Neural cell (in vitro differentiated cells): ENCODE results near the gene KCNIP4. TPM values are rescaled to one million over a fixed set of nuclear protein-coding genes. Genes with fewer than 3 reads are reported as not detected.

Experiments used
- H2AFZ ChIP-seq: fragments of 200-600, 300-800 bp; sonication (generic), shearing (Covaris generic); 2 replicates; pipeline ENCODE4 v1.6.0; 2014; ENCODE audit warnings: low read depth, mild to moderate bottlenecking, antibody characterized with exemption, low read length, moderate library complexity
- H3F3A ChIP-seq: fragments of 200-600 bp; shearing (Covaris generic); 2 replicates; pipeline ENCODE4 v1.6.1; 2016; ENCODE audit warnings: mild to moderate bottlenecking, moderate library complexity, mixed read lengths, antibody characterized with exemption, low read length; ENCODE audit not compliant: insufficient read depth, poor library complexity, severe bottlenecking
- H3K27ac ChIP-seq: fragments of 200-600, 300-800 bp; sonication (generic), shearing (Covaris generic); 2 replicates; pipeline ENCODE4 v1.5.1; 2014; ENCODE audit warnings: mild to moderate bottlenecking, low read length, moderate library complexity
- H3K27me3 ChIP-seq: fragments of 300-800, 200-600 bp; sonication (generic), shearing (Covaris generic); 2 replicates; pipeline ENCODE4 v1.6.0; 2014; ENCODE audit warnings: mild to moderate bottlenecking, low read depth, low read length, moderate library complexity; ENCODE audit not compliant: insufficient read depth
- H3K36me3 ChIP-seq: fragments of 300-800, 200-600 bp; sonication (generic), shearing (Covaris generic); 2 replicates; pipeline ENCODE4 v1.5.1; 2014; ENCODE audit warnings: mild to moderate bottlenecking, antibody characterized with exemption, low read length, moderate library complexity; ENCODE audit not compliant: insufficient read depth
- H3K4me2 ChIP-seq: fragments of 300-800, 200-600 bp; sonication (generic), shearing (Covaris generic); 2 replicates; pipeline ENCODE4 v1.6.0; 2014; ENCODE audit warnings: mild to moderate bottlenecking, low read length
- H3K4me3 ChIP-seq: fragments of 300-800, 200-600 bp; sonication (generic), shearing (Covaris generic); 2 replicates; pipeline ENCODE4 v1.5.1; 2014; ENCODE audit warnings: mild to moderate bottlenecking, low read length, moderate library complexity
- H3K79me2 ChIP-seq: fragments of 200-600 bp; shearing (Covaris generic); replicated peaks from 2 replicates; pipeline ENCODE4 v1.6.0; 2014; ENCODE audit warnings: mild to moderate bottlenecking, low read length, moderate library complexity; ENCODE audit not compliant: insufficient read depth
- H3K9ac ChIP-seq: fragments of 300-800, 200-600 bp; sonication (generic), shearing (Covaris generic); 2 replicates; pipeline ENCODE4 v1.6.1; 2016; ENCODE audit warnings: mild to moderate bottlenecking, low read length, mixed read lengths
- H3K9me2 ChIP-seq: fragments of 200-600 bp; shearing (Covaris generic); 2 replicates; pipeline ENCODE4 v1.6.1; 2016; ENCODE audit warnings: mild to moderate bottlenecking, low read length, mixed read lengths; ENCODE audit not compliant: insufficient read depth
- H3K9me3 ChIP-seq: fragments of 200-600, 300-800 bp; sonication (generic), shearing (Covaris generic); 2 replicates; pipeline ENCODE4 v1.6.1; 2016; ENCODE audit warnings: mild to moderate bottlenecking, mixed run types, low read length, moderate library complexity, mixed read lengths
- H4K20me1 ChIP-seq: fragments of 200-600 bp; shearing (Covaris generic); 2 replicates; pipeline ENCODE4 v1.6.1; 2016; ENCODE audit warnings: mild to moderate bottlenecking, mixed run types; ENCODE audit not compliant: insufficient read depth
- CTCF ChIP-seq: fragments of 450-650 bp; IDR thresholded peaks from 2 replicates; pipeline ENCODE4 v1.5.1; 2014; ENCODE audit warnings: antibody characterized with exemption, mild to moderate bottlenecking, moderate library complexity; ENCODE audit not compliant: poor library complexity, severe bottlenecking
- EP300 ChIP-seq: fragments of 450-650 bp; conservative IDR thresholded peaks from 2 replicates; pipeline ENCODE4 v1.6.1; 2014; ENCODE audit warnings: antibody characterized with exemption, mild to moderate bottlenecking, moderate library complexity; ENCODE audit not compliant: poor library complexity, severe bottlenecking
- EZH2 ChIP-seq: fragments of 200-600, 300-800 bp; shearing (Covaris generic), sonication (generic); IDR thresholded peaks from 2 replicates; pipeline ENCODE4 v1.6.1; 2014; ENCODE audit warnings: antibody characterized with exemption, low read length, borderline replicate concordance, mild to moderate bottlenecking; ENCODE audit not compliant: insufficient read depth, poor library complexity, severe bottlenecking
- MXI1 ChIP-seq: fragments of 450-650 bp; conservative IDR thresholded peaks from 2 replicates; pipeline ENCODE4 v1.6.1; 2014; ENCODE audit warnings: antibody characterized with exemption, mild to moderate bottlenecking; ENCODE audit not compliant: poor library complexity, severe bottlenecking
- POLR2AphosphoS5 ChIP-seq: IDR thresholded peaks from 2 replicates; pipeline ENCODE4 v1.6.1; 2012
- RAD21 ChIP-seq: fragments of 450-650 bp; conservative IDR thresholded peaks from 2 replicates; pipeline ENCODE4 v1.6.1; 2014; ENCODE audit warnings: antibody characterized with exemption, mild to moderate bottlenecking, moderate library complexity
- REST ChIP-seq: IDR thresholded peaks from 2 replicates; pipeline ENCODE4 v1.6.1; 2012; ENCODE audit warnings: borderline replicate concordance
- SMC3 ChIP-seq: fragments of 450-650 bp; conservative IDR thresholded peaks from 2 replicates; pipeline ENCODE4 v1.6.1; 2014; ENCODE audit warnings: antibody characterized with exemption, mild to moderate bottlenecking, moderate library complexity; ENCODE audit not compliant: poor library complexity
- TAF1 ChIP-seq: IDR thresholded peaks from 2 replicates; pipeline ENCODE4 v1.6.1; 2012; ENCODE audit warnings: low read depth
- polyA plus RNA-seq: library from polyadenylated mRNA; depleted of rRNA; stranded (reverse); fragments of >200 nt; gene quantifications from 2 replicates; pipeline ENCODE4 v1.2.3, GENCODE V29; 2014

KCNIP4 gene
- polyA plus RNA-seq, 1 donor from 2014 or later, result 22.8 TPM

GRCh38 chr4:21801661-21802385 lies 146.7 kb downstream of the KCNIP4 start:
- TF ChIP-seq TAF1 (no peak), SMC3 (no peak)
- H3K4me2 ChIP-seq, result no peak overlapping the region
- H3K36me3 ChIP-seq, result no peaks in the 10 kb centered on the region
- H4K20me1 ChIP-seq, result no peaks in the 10 kb centered on the region
- no peak overlapping the region for H3K9ac ChIP-seq
- no peaks in the 10 kb centered on the region for H3K9me3 ChIP-seq
- no peaks in the 10 kb centered on the region for H3K27me3 ChIP-seq
- H3K79me2 ChIP-seq, result no peaks in the 10 kb centered on the region
- no peak overlapping the region for H3K27ac ChIP-seq
- no peak overlapping the region for H3K4me3 ChIP-seq
- no peaks in the 10 kb centered on the region for H3K9me2 ChIP-seq
- H2AFZ ChIP-seq, result no peak overlapping the region
- H3F3A ChIP-seq, result no peaks in the 10 kb centered on the region

- Histone ChIP-seq H3F3A (no peaks in the 10 kb centered on the region), H3K9me2 (no peaks in the 10 kb centered on the region), H3K4me2 (no peak overlapping the region), H2AFZ (no peak overlapping the region), H4K20me1 (no peaks in the 10 kb centered on the region), H3K27ac (no peak overlapping the region), H3K4me3 (no peak overlapping the region), H3K79me2 (no peaks in the 10 kb centered on the region), H3K36me3 (no peaks in the 10 kb centered on the region), H3K9ac (no peak overlapping the region), H3K27me3 (no peaks in the 10 kb centered on the region), H3K9me3 (no peaks in the 10 kb centered on the region)
- TF ChIP-seq RAD21 (no peak), REST (no peak), POLR2AphosphoS5 (no peak), TAF1 (no peak), SMC3 (no peak), EP300 (no peak)
Measured at GRCh38 chr4:21795091-21795490, 153.5 kb downstream of the KCNIP4 start.

- H3F3A ChIP-seq, result no peaks in the 10 kb centered on the region
Measured at GRCh38 chr4:21792736-21793135, 155.8 kb downstream of the KCNIP4 start.

More at GRCh38 chr4:21792736-21793135, 155.8 kb downstream of the KCNIP4 start:
- Histone ChIP-seq H4K20me1 (no peaks in the 10 kb centered on the region), H3K9me2 (no peaks in the 10 kb centered on the region), H3K27ac (no peak overlapping the region), H3K4me3 (no peak overlapping the region), H2AFZ (no peak overlapping the region), H3K36me3 (no peaks in the 10 kb centered on the region), H3K9ac (no peak overlapping the region), H3K27me3 (no peaks in the 10 kb centered on the region), H3K9me3 (no peaks in the 10 kb centered on the region), H3K4me2 (no peak overlapping the region), H3K79me2 (no peaks in the 10 kb centered on the region)
- TF ChIP-seq TAF1 (no peak), SMC3 (no peak), RAD21 (no peak), CTCF (no peak), EZH2 (no peak), REST (no peak), MXI1 (no peak), EP300 (no peak), POLR2AphosphoS5 (no peak)
